PFSK-1 (cell line): ENCODE results near the gene KRT20.

Experiments
- FOXP2 ChIP-seq: optimal IDR thresholded peaks from 2 replicates; pipeline ENCODE3; 2011; ENCODE audit warnings: borderline replicate concordance, control low read depth, inconsistent platforms; ENCODE audit not compliant: insufficient read depth; ENCODE audit errors: extremely low read length, extremely low read depth
- POLR2AphosphoS5 ChIP-seq: IDR thresholded peaks from 2 replicates; pipeline ENCODE4 v1.6.1; 2012; ENCODE audit warnings: low read depth, mild to moderate bottlenecking, control low read depth, low read length, moderate library complexity
- REST ChIP-seq, 2 experiments: IDR thresholded peaks; 2 replicates each; pipeline versions ENCODE4 v1.6.1 to v1.8.0; 2011 to 2012; ENCODE audit warnings: low read depth in 2 of 2, low read length in 2 of 2, control low read depth in 1 of 2, inconsistent platforms in 1 of 2, mild to moderate bottlenecking in 1 of 2, moderate library complexity in 1 of 2; ENCODE audit not compliant: insufficient read depth in 1 of 2
- SIN3A ChIP-seq: IDR thresholded peaks from 2 replicates; pipeline ENCODE4 v1.6.1; 2012; ENCODE audit warnings: mild to moderate bottlenecking, low read length, moderate library complexity, borderline replicate concordance; ENCODE audit not compliant: insufficient read depth
- TAF1 ChIP-seq: IDR thresholded peaks from 2 replicates; pipeline ENCODE4 v1.6.1; 2012; ENCODE audit warnings: low read length, control low read depth, borderline replicate concordance; ENCODE audit not compliant: insufficient read depth

The KRT20 gene

GRCh38 chr17:40906613-40907012, 21.6 kb upstream of the KRT20 start:
- no peak for TF ChIP-seq SIN3A
- TF ChIP-seq REST (IDR thresholded peaks at IDR 0.05; ENCODE audit: insufficient read depth in 1 of 2, low read depth in 2 of 2, low read length in 2 of 2), result peak in 1 of 2 experiments; percentile 78; a peak in 2 of 4 replicates

GRCh38 chr17:40905370-40905769, 20.3 kb upstream of the KRT20 start:
- TF ChIP-seq POLR2AphosphoS5 (no peak), SIN3A (no peak), REST (IDR thresholded peaks at IDR 0.05; ENCODE audit: insufficient read depth in 1 of 2, low read depth in 2 of 2, low read length in 2 of 2) (no peak), TAF1 (no peak), FOXP2 (no peak)

- TF ChIP-seq REST (IDR thresholded peaks at IDR 0.05; ENCODE audit: insufficient read depth in 1 of 2, low read depth in 2 of 2, low read length in 2 of 2) (no peak), TAF1 (no peak), FOXP2 (no peak), SIN3A (no peak), POLR2AphosphoS5 (no peak)
Measured at GRCh38 chr17:40903129-40903847, 18.2 kb upstream of the KRT20 start.

GRCh38 chr17:40902498-40902897, 17.5 kb upstream of the KRT20 start:
- TF ChIP-seq FOXP2, result no peak
- no peak for TF ChIP-seq TAF1
- no peak for TF ChIP-seq SIN3A
- no peak for TF ChIP-seq REST (IDR thresholded peaks at IDR 0.05; ENCODE audit: insufficient read depth in 1 of 2, low read depth in 2 of 2, low read length in 2 of 2)

- TF ChIP-seq POLR2AphosphoS5 (no peak), REST (IDR thresholded peaks at IDR 0.05; ENCODE audit: insufficient read depth in 1 of 2, low read depth in 2 of 2, low read length in 2 of 2) (no peak), TAF1 (no peak), SIN3A (no peak), FOXP2 (no peak)
Measured at GRCh38 chr17:40901981-40902474, 17.0 kb upstream of the KRT20 start.
